H1 (cell line): ENCODE results near the gene GOSR1.

ENCODE experiments used
- CBX5 ChIP-seq: fragments of 300-800, 300-1000 bp; sonication (generic); IDR thresholded peaks from 2 replicates; pipeline ENCODE4 v1.7.1; 2016; ENCODE audit warnings: antibody characterized with exemption, low read length, low read depth
- CEBPB ChIP-seq: IDR thresholded peaks from 2 replicates; pipeline ENCODE4 v1.6.1; 2012; ENCODE audit warnings: low read depth, low read length
- EZH2 ChIP-seq: fragments of 200-600 bp; sonication (generic); IDR thresholded peaks from 2 replicates; pipeline ENCODE4 v1.7.1; 2012; ENCODE audit warnings: low read depth, mild to moderate bottlenecking, moderate library complexity, low read length, inconsistent platforms; ENCODE audit not compliant: severe bottlenecking
- POLR2A ChIP-seq, 2 experiments: IDR thresholded peaks; 1 replicate in 1 of 2; 2 replicates in 1 of 2; pipeline ENCODE4 v1.6.1; 2011; ENCODE audit warnings: low read depth in 2 of 2, low read length in 2 of 2, mild to moderate bottlenecking in 2 of 2; ENCODE audit errors: control extremely low read depth in 1 of 2
- TAF1 ChIP-seq: IDR thresholded peaks from 2 replicates; pipeline ENCODE4 v1.6.1; 2011; ENCODE audit warnings: mild to moderate bottlenecking, low read depth, low read length
- TF ChIP-seq, protein P1 (sequence below), 3 experiments: IDR thresholded peaks; 1 replicate in 2 of 3; 2 replicates in 1 of 3; pipeline versions ENCODE4 v1.5.1 to v1.6.1; 2011; ENCODE audit warnings: low read length in 3 of 3, mild to moderate bottlenecking in 3 of 3, inconsistent platforms in 2 of 3, low read depth in 1 of 3, moderate library complexity in 1 of 3; ENCODE audit not compliant: insufficient read depth in 1 of 3; ENCODE audit errors: control extremely low read depth in 1 of 3

DNA sequence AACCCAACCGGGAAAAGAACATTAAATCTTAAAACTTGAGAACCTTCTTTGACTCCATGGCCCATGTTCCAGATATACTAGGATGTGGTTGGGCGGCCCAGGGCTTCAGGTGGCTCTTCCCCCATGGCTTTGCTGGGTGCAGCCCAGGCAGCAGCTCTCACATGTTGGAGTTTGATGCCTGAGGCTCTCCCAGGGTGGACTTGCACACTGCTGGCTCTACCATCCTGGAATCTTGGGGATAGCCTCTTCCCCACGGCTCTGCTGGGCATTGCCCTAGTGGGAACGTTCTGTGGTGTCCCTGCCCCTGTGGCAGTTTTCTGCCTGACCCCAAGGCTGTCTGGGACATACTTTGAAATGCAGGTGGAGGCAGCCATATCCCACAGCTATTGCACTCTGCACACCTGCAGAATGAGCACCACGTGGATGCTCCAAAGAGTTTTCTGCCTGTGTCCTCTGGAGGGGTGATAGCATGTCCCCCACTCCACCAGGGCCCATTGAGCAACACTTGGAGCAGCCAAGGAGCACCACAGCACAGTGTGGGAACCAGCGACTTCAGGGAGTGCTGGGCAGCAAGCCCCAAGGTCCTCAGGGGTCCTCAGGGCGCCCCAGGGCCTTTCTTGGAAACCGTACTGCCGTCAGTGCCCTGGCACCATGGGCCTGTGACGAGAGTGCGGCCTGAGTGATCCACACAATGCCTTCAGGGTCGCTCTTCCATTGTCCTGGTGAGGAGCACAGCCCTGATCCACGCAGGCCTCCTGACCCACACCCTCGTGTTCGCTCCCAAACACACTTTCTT lies 70.8 kb downstream of the GOSR1 start:
- TF ChIP-seq TAF1 (no peak), CBX5 (no peak), POLR2A (IDR thresholded peaks at IDR 0.05; ENCODE audit: control extremely low read depth in 1 of 2, low read depth in 2 of 2, low read length in 2 of 2) (no peak), CEBPB (no peak), EZH2 (no peak)
- TF ChIP-seq, protein P1, sequence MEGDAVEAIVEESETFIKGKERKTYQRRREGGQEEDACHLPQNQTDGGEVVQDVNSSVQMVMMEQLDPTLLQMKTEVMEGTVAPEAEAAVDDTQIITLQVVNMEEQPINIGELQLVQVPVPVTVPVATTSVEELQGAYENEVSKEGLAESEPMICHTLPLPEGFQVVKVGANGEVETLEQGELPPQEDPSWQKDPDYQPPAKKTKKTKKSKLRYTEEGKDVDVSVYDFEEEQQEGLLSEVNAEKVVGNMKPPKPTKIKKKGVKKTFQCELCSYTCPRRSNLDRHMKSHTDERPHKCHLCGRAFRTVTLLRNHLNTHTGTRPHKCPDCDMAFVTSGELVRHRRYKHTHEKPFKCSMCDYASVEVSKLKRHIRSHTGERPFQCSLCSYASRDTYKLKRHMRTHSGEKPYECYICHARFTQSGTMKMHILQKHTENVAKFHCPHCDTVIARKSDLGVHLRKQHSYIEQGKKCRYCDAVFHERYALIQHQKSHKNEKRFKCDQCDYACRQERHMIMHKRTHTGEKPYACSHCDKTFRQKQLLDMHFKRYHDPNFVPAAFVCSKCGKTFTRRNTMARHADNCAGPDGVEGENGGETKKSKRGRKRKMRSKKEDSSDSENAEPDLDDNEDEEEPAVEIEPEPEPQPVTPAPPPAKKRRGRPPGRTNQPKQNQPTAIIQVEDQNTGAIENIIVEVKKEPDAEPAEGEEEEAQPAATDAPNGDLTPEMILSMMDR (IDR thresholded peaks at IDR 0.05; ENCODE audit: control extremely low read depth in 1 of 3, insufficient read depth in 1 of 3, low read depth in 1 of 3, low read length in 3 of 3): no peak
